Colonic mucosa (tissue), 4 donors: ENCODE measurements around the gene MYO16. TPM values are rescaled to one million over a fixed set of nuclear protein-coding genes. Genes with fewer than 3 reads are reported as not detected.

ENCODE experiments used
- DNase-seq: peaks from one replicate; pipeline ENCODE4 v3.0.0-alpha.2; 2020
- H3K27ac ChIP-seq: fragments of 200-600 bp; one replicate; pipeline ENCODE4 v1.8.0; 2021
- H3K27me3 ChIP-seq: fragments of 200-600 bp; one replicate; pipeline ENCODE4 v1.8.0; 2021
- H3K36me3 ChIP-seq: fragments of 200-600 bp; one replicate; pipeline ENCODE4 v1.8.0; 2021
- H3K4me1 ChIP-seq: fragments of 200-600 bp; one replicate; pipeline ENCODE4 v1.8.0; 2021; ENCODE audit warnings: mild to moderate bottlenecking
- H3K4me3 ChIP-seq: fragments of 200-600 bp; one replicate; pipeline ENCODE4 v1.8.0; 2021
- H3K9ac ChIP-seq, 2 donors: one replicate each; pipeline ENCODE4 v1.7.0; 2013; ENCODE audit warnings: control low read depth in 2 of 2, low read depth in 2 of 2, low read length in 2 of 2
- H3K9me3 ChIP-seq: fragments of 200-600 bp; one replicate; pipeline ENCODE4 v1.8.0; 2021
- intact Hi-C: fragments of 100-400 bp; cut with DNase I; formaldehyde crosslinking; loops from one replicate; pipeline ENCODE4 v1.14.1; 2022
- total RNA-seq, 2 donors: library from RNA; stranded (reverse); fragmentation: NEBNext Ultra II Directional in 1 of 2; extraction: Animal tissue kit (Norgen Biotek cat#: 25700) in 1 of 2; gene quantifications; one replicate each; pipeline ENCODE4 v1.2.1, GENCODE V29; 2021
- TF ChIP-seq, protein P1 (sequence below): fragments of 200-600 bp; IDR thresholded peaks from one replicate; pipeline ENCODE4 v1.8.0; 2022; ENCODE audit warnings: antibody characterized with exemption, mild to moderate bottlenecking
- donor health status: healthy.
- donor health status: DM: no; HTN: no; CAD: no.
- donor health status: DM: no; HTN: no; CAD: no.

The MYO16 gene
- total RNA-seq, 2 donors from 2014 or later: 0.05 TPM; not detected in 1

GRCh38 chr13:109036078-109036780 is 406.8 kb downstream of the MYO16 start:
- no peak overlapping the region for H3K4me3 ChIP-seq
- no peaks in the 10 kb centered on the region for H3K27me3 ChIP-seq
- no peak for DNase-seq
- no peaks in the 10 kb centered on the region for H3K4me1 ChIP-seq
- no peak overlapping the region for H3K9ac ChIP-seq
- no peak overlapping the region for H3K27ac ChIP-seq
- intact Hi-C loops: no loop called here
- no peaks in the 10 kb centered on the region for H3K36me3 ChIP-seq
- TF ChIP-seq, protein P1, sequence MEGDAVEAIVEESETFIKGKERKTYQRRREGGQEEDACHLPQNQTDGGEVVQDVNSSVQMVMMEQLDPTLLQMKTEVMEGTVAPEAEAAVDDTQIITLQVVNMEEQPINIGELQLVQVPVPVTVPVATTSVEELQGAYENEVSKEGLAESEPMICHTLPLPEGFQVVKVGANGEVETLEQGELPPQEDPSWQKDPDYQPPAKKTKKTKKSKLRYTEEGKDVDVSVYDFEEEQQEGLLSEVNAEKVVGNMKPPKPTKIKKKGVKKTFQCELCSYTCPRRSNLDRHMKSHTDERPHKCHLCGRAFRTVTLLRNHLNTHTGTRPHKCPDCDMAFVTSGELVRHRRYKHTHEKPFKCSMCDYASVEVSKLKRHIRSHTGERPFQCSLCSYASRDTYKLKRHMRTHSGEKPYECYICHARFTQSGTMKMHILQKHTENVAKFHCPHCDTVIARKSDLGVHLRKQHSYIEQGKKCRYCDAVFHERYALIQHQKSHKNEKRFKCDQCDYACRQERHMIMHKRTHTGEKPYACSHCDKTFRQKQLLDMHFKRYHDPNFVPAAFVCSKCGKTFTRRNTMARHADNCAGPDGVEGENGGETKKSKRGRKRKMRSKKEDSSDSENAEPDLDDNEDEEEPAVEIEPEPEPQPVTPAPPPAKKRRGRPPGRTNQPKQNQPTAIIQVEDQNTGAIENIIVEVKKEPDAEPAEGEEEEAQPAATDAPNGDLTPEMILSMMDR: no peak
- no peaks in the 10 kb centered on the region for H3K9me3 ChIP-seq

DNA sequence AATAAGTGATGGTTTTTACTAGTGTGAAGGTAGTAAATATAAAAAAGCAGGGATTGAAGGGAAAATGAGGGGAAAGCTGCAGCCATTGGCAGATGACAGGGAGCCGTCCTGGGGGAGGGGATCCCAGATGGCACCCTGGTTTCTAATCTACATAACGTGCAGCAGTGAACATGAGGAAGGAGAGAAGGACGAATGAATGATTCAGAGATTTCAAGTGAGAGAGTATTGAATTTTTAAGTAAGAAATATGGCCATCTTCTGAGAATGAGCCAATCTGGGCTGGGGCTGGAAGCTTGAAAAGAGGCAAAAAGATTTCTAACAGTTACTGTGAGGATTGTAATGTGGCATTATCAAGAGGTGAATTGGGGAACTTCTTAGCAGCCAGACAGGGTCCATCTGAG is 414.2 kb downstream of the MYO16 start:
- Histone ChIP-seq H3K9me3 (no peaks in the 10 kb centered on the region), H3K27me3 (no peaks in the 10 kb centered on the region), H3K27ac (no peak overlapping the region), H3K9ac (no peak overlapping the region), H3K4me3 (no peak overlapping the region), H3K4me1 (no peaks in the 10 kb centered on the region), H3K36me3 (no peaks in the 10 kb centered on the region)
- no peak for DNase-seq
- TF ChIP-seq, protein P1: no peak
- intact Hi-C loops: no loop called here

- Histone ChIP-seq H3K4me3 (no peak overlapping the region), H3K4me1 (no peaks in the 10 kb centered on the region), H3K27ac (no peak overlapping the region), H3K36me3 (no peaks in the 10 kb centered on the region), H3K9me3 (no peaks in the 10 kb centered on the region), H3K27me3 (no peaks in the 10 kb centered on the region), H3K9ac (no peak overlapping the region)
- TF ChIP-seq, protein P1: no peak
- intact Hi-C loops: no loop called here
- no peak for DNase-seq
These were observed 426.4 kb downstream of the MYO16 start for GRCh38 chr13:109055850-109056249.

DNA sequence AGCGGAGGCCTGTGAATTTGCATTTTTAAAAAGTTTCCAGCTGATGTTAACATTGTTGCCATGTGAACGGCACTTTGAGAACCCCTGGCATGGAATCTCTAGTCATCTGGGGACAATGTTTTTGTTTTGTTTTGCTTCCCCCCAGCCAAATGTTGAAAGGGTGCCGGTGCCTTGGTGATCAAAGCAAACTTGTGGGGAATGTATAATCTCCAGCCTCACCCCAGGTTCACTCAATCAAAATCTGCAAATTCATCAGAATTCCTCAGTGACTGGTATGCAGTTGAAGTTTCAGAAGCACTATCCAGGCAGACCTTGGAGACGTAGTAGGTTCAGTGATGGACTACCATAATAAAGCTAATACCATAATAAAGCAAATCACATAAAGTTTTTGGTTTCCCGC is 428.7 kb downstream of the MYO16 start:
- Histone ChIP-seq H3K4me1 (no peaks in the 10 kb centered on the region), H3K27me3 (no peaks in the 10 kb centered on the region), H3K9ac (no peak overlapping the region), H3K9me3 (no peaks in the 10 kb centered on the region), H3K27ac (no peak overlapping the region), H3K36me3 (no peaks in the 10 kb centered on the region), H3K4me3 (no peak overlapping the region)
- intact Hi-C loops: no loop called here
- TF ChIP-seq, protein P1: no peak
- no peak for DNase-seq

DNA sequence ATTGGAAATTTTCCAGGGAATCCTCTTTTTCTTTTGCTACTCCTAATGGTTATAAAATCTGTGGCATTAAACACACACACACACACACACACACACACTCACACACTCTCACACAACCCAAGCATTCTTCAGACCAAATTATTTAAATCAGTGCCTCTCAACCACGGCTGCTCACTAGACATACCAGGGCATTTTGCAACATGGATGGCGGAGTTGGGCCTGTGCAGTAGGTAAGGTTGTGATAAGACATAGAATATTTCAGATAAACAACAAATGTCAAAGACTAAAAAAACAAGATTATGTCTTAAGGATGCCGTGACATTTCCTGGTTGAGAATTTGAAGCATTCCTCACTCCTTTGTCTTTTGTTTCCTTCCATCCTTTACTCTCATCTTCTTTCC is 443.1 kb downstream of the MYO16 start:
- Histone ChIP-seq H3K4me1 (no peaks in the 10 kb centered on the region), H3K27ac (no peak overlapping the region), H3K27me3 (no peaks in the 10 kb centered on the region), H3K9ac (no peak overlapping the region), H3K4me3 (no peak overlapping the region), H3K9me3 (no peaks in the 10 kb centered on the region), H3K36me3 (no peaks in the 10 kb centered on the region)
- TF ChIP-seq, protein P1: no peak
- intact Hi-C loops: no loop called here
- no peak for DNase-seq
